Astrocyte of the cerebellum (primary cell): Measurements from ENCODE around the gene HIF3A.

Experiments used
- DNase-seq: peaks from one replicate; pipeline ENCODE4 v3.0.0-alpha.2; 2011; ENCODE audit warnings: low read depth
- H3K4me3 ChIP-seq: 2 replicates; pipeline ENCODE4 v1.5.1; 2011; ENCODE audit warnings: mild to moderate bottlenecking, low read depth, low read length, moderate library complexity
- in situ Hi-C: cut with HindIII; loops from 2 replicates; pipeline ENCODE4 v1.10.0; 2017; ENCODE audit warnings: low sequenced_read_pairs
- TF ChIP-seq, protein P1 (sequence below): IDR thresholded peaks from 2 replicates; pipeline ENCODE4 v1.5.1; 2012; ENCODE audit warnings: low read length, low read depth, moderate library complexity, mild to moderate bottlenecking; ENCODE audit errors: missing control alignments

Gene HIF3A

DNA sequence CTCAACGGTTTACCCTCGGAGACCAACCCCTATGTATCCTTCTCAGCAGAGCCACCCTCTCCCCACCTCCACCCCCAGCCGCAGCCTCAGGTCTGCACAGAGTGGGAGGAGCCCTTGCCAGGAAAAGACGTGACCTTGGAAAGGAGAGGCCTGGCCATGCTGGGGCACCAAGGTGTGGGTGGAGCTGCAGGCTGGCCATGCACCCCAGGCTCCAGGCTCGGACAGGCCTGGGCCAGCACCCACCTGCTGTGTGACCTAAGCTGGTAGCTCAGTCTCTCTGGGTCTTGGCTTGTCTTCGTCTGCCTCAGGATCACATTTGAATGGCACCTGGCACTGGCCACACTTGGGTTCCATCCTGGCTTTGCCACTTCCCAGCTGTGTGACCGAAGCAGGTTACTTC is 87.0 kb downstream of the HIF3A start:
- in situ Hi-C loops = no loop called here
- TF ChIP-seq, protein P1, sequence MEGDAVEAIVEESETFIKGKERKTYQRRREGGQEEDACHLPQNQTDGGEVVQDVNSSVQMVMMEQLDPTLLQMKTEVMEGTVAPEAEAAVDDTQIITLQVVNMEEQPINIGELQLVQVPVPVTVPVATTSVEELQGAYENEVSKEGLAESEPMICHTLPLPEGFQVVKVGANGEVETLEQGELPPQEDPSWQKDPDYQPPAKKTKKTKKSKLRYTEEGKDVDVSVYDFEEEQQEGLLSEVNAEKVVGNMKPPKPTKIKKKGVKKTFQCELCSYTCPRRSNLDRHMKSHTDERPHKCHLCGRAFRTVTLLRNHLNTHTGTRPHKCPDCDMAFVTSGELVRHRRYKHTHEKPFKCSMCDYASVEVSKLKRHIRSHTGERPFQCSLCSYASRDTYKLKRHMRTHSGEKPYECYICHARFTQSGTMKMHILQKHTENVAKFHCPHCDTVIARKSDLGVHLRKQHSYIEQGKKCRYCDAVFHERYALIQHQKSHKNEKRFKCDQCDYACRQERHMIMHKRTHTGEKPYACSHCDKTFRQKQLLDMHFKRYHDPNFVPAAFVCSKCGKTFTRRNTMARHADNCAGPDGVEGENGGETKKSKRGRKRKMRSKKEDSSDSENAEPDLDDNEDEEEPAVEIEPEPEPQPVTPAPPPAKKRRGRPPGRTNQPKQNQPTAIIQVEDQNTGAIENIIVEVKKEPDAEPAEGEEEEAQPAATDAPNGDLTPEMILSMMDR = no peak
- no peak for DNase-seq
- no peak overlapping the region for H3K4me3 ChIP-seq

DNA sequence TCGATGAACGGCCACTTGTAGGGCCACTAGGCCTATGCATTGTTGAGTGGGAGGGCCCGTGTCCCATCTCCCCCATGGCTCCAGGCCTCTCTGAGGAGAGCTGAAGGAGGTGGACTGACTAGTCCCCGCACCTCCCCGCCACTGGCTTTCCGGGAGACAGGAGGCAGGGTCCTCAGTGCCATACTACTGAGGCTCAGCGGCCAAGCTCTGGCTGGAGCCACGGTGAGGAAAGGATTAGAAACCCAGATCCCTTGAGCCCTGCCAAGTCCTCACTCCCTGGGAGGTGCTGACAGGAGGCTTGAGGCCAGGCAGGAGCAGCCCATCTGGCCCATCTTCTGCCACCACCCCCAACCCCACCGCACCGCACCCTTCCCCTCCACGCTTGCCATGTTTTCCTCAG is 87.6 kb downstream of the HIF3A start:
- TF ChIP-seq, protein P1 = no peak
- in situ Hi-C loops = no loop called here
- no peak for DNase-seq
- no peak overlapping the region for H3K4me3 ChIP-seq

DNA sequence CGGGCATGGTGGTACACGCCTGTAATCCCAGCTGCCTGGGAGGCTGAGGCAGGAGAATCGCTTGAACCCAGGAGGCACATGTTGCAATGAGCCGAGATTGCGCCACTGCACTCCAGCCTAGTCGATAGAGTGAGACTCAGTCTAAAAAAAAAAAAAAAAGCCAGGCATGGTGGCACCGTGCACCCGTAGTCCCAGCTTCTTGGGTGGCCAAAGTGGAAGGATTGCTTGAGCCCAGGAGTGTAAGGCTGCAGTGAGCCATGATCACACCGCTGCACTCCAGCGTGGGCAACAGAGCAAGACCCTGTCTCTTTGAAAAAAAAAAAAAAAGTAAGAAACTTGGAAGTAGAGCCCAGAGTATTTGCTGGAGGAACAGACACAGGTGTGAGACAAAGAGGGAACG is 88.8 kb downstream of the HIF3A start:
- DNase-seq = no peak
- TF ChIP-seq, protein P1 = no peak
- in situ Hi-C loops = no loop called here

DNA sequence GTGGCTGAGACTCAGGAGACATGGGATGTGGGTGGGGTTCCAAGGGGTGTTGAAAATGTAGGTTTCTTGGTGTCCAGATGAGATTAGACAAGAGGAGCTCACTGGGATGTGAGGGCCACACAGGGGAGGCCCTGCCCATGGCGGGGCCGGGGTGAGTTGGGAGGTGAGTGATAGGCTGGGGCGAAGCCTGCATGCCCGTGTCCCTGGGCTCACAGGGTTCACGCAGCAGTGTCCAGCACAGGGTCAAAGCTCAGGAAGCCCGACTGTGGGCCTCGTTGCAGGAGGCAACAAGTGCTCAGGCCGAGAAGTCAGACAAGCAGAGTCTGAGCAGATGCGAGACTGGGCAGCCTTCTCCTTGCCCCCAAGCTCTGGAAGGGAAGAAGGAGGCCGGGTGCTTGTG is 89.3 kb downstream of the HIF3A start:
- DNase-seq = no peak
- in situ Hi-C loops = no loop called here
- TF ChIP-seq, protein P1 = no peak
- no peak overlapping the region for H3K4me3 ChIP-seq

More for the DNA sequence above, 88.8 kb downstream of the HIF3A start:
- H3K4me3 ChIP-seq = no peak overlapping the region

DNA sequence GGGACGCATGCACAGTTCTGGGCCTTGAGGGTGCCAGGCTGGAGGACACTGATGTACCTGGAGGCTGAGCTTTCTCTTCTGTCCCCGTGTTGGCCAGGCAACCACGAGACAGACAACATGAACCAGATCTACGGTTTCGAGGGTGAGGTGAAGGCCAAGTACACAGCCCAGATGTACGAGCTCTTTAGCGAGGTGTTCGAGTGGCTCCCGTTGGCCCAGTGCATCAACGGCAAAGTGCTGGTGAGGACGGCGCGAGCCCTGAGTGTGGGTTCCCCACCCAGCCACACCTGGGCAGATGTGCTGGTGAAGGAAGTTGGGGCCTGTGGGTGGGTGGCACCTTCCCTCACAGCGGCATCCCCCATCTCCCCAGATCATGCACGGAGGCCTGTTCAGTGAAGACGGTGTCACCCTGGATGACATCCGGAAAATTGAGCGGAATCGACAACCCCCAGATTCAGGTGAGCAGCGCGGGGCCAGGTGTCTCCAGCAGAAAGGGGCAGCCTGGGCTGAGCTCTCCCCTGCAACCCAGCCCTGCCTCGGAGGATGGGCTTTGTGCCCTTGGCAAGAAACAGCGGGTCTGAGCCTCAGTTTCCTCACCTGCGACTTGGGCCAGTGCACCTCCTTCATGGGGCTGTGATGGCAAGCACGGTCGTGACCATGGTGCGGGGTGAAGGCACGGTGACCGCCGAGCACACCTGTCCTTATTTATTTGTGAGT is 90.3 kb downstream of the HIF3A start:
- TF ChIP-seq, protein P1 = no peak
- in situ Hi-C loops = no loop called here
- H3K4me3 ChIP-seq = no peak overlapping the region
- DNase-seq = no peak

DNA sequence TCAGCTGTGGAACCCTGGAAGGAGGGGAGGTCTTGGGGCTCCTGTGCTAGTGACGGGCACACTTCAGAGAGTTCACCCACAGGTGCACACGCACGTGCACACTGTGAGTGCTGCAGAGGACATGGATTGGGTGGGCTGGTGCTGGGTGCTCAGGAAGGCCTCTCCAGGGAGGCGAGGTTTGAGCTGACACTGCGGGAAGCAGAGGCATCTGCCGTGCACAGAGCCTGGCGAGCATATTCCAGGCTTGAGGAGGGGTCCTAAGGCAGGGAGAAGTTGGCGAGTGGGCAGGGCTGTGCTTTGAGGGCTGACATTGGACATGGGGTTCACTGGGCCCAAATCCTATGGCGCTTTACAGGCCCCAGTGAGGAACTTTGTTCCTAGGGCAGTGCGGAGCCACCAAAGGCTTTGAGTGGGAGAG is 90.9 kb downstream of the HIF3A start:
- in situ Hi-C loops = no loop called here
- DNase-seq = no peak
- TF ChIP-seq, protein P1 = no peak
- no peak overlapping the region for H3K4me3 ChIP-seq
